ENCODE measurements around the gene ATG2B. TPM values are rescaled to one million over a fixed set of nuclear protein-coding genes. Genes with fewer than 3 reads are reported as not detected.

ATG2B gene
- total RNA-seq, 1 donor from 2014 or later: 27.5 TPM

DNA sequence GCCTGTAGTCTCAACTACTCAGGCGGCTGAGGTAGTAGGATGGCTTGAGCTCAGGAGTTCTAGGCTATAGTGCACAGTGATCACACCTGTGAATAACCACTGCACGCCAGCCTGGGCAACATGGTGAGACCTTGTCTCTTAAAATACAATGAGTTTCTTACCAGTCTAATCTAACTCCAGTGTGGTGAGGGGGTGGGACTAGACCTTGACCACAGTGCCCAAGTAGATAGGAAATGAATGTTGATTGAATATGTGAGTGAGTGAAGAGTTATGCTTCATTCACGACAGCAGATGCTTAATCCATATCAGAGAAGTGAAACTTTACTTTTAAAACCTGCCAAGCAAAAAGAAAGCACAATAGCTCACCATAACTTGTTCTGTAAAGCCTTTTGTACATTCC lies 17.6 kb upstream of the ATG2B start:
- Mint-ChIP-seq H3K27me3 (ENCODE audit: unreplicated experiment) (no peaks in the 10 kb centered on the region), H3K27ac (ENCODE audit: unreplicated experiment) (no peak overlapping the region), H3K36me3 (ENCODE audit: unreplicated experiment) (no peaks in the 10 kb centered on the region), H3K9me3 (ENCODE audit: unreplicated experiment) (no peaks in the 10 kb centered on the region), H3K4me3 (ENCODE audit: unreplicated experiment) (no peak overlapping the region), H3K4me1 (ENCODE audit: low read depth, unreplicated experiment) (no peaks in the 10 kb centered on the region)
- TF ChIP-seq, protein P1, sequence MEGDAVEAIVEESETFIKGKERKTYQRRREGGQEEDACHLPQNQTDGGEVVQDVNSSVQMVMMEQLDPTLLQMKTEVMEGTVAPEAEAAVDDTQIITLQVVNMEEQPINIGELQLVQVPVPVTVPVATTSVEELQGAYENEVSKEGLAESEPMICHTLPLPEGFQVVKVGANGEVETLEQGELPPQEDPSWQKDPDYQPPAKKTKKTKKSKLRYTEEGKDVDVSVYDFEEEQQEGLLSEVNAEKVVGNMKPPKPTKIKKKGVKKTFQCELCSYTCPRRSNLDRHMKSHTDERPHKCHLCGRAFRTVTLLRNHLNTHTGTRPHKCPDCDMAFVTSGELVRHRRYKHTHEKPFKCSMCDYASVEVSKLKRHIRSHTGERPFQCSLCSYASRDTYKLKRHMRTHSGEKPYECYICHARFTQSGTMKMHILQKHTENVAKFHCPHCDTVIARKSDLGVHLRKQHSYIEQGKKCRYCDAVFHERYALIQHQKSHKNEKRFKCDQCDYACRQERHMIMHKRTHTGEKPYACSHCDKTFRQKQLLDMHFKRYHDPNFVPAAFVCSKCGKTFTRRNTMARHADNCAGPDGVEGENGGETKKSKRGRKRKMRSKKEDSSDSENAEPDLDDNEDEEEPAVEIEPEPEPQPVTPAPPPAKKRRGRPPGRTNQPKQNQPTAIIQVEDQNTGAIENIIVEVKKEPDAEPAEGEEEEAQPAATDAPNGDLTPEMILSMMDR (IDR thresholded peaks at IDR 0.05; ENCODE audit: partially characterized antibody, unreplicated experiment): no peak
- no peak for DNase-seq

DNA sequence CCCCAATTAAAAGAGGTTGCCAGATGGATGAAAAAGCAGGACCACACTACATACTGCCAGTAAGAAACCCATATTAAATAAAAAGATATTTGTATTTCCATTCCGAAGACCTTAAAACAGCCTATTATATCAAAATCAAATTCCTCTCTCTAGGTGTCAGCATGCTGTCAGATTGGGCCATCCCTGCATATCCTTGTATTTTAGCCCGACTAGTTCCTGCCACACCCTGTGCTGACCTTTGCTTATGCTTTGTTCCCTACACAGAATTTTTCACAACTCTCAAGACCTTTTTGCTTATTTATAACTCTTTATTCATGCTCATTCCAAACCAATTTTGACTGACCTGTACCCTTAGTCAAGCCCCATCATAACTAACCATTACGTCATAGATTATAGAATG lies 13.0 kb upstream of the ATG2B start:
- no peaks in the 10 kb centered on the region for H3K27me3 Mint-ChIP-seq (ENCODE audit: unreplicated experiment)
- no peak overlapping the region for H3K27ac Mint-ChIP-seq (ENCODE audit: unreplicated experiment)
- TF ChIP-seq, protein P1 (IDR thresholded peaks at IDR 0.05; ENCODE audit: partially characterized antibody, unreplicated experiment): no peak

DNA sequence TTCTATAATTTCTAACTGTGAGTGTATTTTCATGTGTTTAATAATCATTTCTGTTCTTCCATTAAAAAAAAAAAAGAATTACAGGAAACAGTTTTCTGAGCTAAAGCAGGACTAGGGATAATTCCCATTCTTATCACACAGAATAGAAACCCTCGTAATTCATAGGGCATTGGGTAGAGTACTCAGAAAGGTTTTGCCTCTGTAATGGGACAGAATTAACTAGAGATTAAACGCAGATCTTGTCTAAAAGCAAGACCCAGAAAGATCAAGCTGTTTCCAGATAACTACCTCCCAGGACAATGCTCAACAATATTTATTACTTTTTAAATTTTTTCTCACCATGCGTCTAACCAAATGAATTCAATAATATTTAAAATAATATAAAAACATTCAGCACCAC lies 10.4 kb upstream of the ATG2B start:
- Mint-ChIP-seq H3K4me1 (ENCODE audit: low read depth, unreplicated experiment) (no peaks in the 10 kb centered on the region), H3K27ac (ENCODE audit: unreplicated experiment) (no peak overlapping the region), H3K27me3 (ENCODE audit: unreplicated experiment) (no peaks in the 10 kb centered on the region), H3K36me3 (ENCODE audit: unreplicated experiment) (peaks cover 5% of the 10 kb centered on the region), H3K9me3 (ENCODE audit: unreplicated experiment) (no peaks in the 10 kb centered on the region), H3K4me3 (ENCODE audit: unreplicated experiment) (no peak overlapping the region)
- TF ChIP-seq, protein P1 (IDR thresholded peaks at IDR 0.05; ENCODE audit: partially characterized antibody, unreplicated experiment): no peak
- DNase-seq: no peak

More for the DNA sequence above, 13.0 kb upstream of the ATG2B start:
- no peaks in the 10 kb centered on the region for H3K9me3 Mint-ChIP-seq (ENCODE audit: unreplicated experiment)
- H3K4me1 Mint-ChIP-seq (ENCODE audit: low read depth, unreplicated experiment): no peaks in the 10 kb centered on the region
- no peak overlapping the region for H3K4me3 Mint-ChIP-seq (ENCODE audit: unreplicated experiment)
- DNase-seq: no peak
- no peaks in the 10 kb centered on the region for H3K36me3 Mint-ChIP-seq (ENCODE audit: unreplicated experiment)

DNA sequence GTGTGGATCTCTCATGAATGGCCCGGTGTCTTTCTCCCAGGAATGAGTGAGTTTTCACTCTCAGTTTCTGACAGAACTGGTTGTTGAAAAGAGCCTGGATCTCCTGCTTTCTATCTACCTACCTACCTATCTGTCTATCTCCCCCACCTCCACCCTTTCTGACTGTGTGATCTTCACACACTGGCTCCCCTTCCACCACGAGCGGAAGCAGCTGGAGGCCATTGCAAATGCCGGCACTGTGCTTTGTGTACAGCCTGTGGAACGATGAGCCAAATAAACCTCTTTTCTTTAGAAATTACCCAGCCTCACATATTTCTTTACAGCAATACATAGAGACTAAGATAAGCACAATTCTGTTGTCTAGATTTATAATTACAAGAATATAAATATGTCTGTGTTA lies 7.4 kb upstream of the ATG2B start:
- Mint-ChIP-seq H3K27ac (ENCODE audit: unreplicated experiment) (no peak overlapping the region), H3K4me3 (ENCODE audit: unreplicated experiment) (no peak overlapping the region), H3K27me3 (ENCODE audit: unreplicated experiment) (no peaks in the 10 kb centered on the region), H3K36me3 (ENCODE audit: unreplicated experiment) (peaks cover 7% of the 10 kb centered on the region), H3K9me3 (ENCODE audit: unreplicated experiment) (no peaks in the 10 kb centered on the region), H3K4me1 (ENCODE audit: low read depth, unreplicated experiment) (no peaks in the 10 kb centered on the region)
- DNase-seq: no peak
- TF ChIP-seq, protein P1 (IDR thresholded peaks at IDR 0.05; ENCODE audit: partially characterized antibody, unreplicated experiment): no peak

DNA sequence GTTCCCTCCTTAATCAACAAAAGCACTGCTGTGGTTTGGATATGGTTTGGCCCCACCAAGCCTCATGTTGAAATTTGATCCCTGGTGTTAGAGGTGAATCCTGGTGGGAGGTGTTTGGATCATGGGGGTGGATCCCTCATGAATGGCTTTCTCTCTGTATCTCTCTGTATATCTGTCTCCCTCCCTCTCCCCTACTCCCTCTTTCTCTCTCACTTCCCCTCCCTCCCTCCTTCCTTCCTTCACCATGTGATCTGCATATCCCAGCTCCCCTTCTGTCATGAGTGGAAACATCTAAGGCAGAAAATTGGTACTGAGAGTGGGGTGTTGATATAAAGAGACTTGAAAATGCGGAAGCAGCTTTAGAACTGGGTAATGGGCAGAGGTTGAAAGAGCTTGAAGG lies 5.4 kb upstream of the ATG2B start:
- H3K4me1 Mint-ChIP-seq (ENCODE audit: low read depth, unreplicated experiment): peaks cover 12% of the 10 kb centered on the region
- H3K27ac Mint-ChIP-seq (ENCODE audit: unreplicated experiment): no peak overlapping the region
- H3K4me3 Mint-ChIP-seq (ENCODE audit: unreplicated experiment): no peak overlapping the region
- TF ChIP-seq, protein P1 (IDR thresholded peaks at IDR 0.05; ENCODE audit: partially characterized antibody, unreplicated experiment): no peak
- H3K36me3 Mint-ChIP-seq (ENCODE audit: unreplicated experiment): peaks cover 7% of the 10 kb centered on the region
- H3K27me3 Mint-ChIP-seq (ENCODE audit: unreplicated experiment): peaks cover 3% of the 10 kb centered on the region
- no peak for DNase-seq
- H3K9me3 Mint-ChIP-seq (ENCODE audit: unreplicated experiment): peaks cover 3% of the 10 kb centered on the region

Measured in glutamatergic neuron (in vitro differentiated cells).